LHCN-M2 (cell line): ENCODE data around the gene FOCAD. TPM values are rescaled to one million over a fixed set of nuclear protein-coding genes. Genes with fewer than 3 reads are reported as not detected.
"Not testable (repeated sequence)": the region's sequence is repeated elsewhere in the genome, so short reads cannot be mapped to it uniquely, and the experiment has no call there.

ENCODE experiments used
- DNase-seq: peaks from one replicate; pipeline ENCODE4 v3.0.0-alpha.2; 2012; ENCODE audit warnings: low read depth
- total RNA-seq: library from RNA; depleted of rRNA; stranded (reverse); fragments of >200 nt; gene quantifications from 2 replicates; pipeline ENCODE4 v1.2.3, GENCODE V29; 2014

Gene FOCAD
- total RNA-seq, 1 experiment from 2014 or later = 36.8 TPM

DNA sequence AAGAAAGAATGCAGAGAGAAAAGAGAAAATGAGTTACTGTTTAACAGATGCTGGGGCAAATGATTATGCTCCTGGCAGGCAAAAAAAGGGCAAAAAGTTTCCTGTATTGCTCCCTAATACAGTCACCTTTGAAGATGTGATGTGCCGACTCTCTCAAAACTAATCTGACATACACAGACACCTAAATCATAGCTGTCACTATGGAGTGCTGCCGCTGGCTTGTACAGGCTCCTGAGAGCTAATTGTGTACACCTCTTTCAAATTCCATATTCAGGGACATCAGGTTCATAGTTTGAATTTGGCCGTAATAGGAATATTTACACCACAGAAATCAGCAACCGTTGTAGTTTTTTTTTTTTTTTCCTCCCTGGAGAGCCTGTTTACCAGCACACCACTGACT lies 12.4 kb upstream of the FOCAD start:
- no peak for DNase-seq

- not testable (repeated sequence) for DNase-seq
These were observed 10.5 kb upstream of the FOCAD start for GRCh38 chr9:20673537-20673936.

DNA sequence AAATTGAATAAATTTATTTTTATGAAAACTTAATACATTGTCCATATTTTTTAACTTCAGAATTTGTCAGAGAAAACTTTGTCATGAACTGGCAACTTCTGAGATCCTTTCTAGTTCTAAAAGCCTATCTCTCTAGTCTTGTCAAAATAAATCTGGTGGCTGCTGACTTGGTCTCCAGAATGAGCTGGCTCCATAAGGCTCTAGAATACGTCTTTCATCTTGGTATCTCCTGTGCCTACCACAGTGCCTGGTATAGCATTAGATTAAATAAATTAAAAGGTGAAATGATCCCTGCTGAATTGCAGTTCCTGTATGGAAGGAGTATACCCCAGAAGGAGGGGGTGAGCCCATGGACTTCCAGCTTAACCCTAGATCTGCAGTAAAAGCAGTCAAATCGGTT lies 2.6 kb upstream of the FOCAD start:
- DNase-seq = no peak

GRCh38 chr9:20683351-20684034 lies 566 bp upstream of the FOCAD start:
- DNase-seq = peak; percentile 68

GRCh38 chr9:20684875-20685696 lies 1.0 kb downstream of the FOCAD start:
- peak; percentile 56 for DNase-seq

DNA sequence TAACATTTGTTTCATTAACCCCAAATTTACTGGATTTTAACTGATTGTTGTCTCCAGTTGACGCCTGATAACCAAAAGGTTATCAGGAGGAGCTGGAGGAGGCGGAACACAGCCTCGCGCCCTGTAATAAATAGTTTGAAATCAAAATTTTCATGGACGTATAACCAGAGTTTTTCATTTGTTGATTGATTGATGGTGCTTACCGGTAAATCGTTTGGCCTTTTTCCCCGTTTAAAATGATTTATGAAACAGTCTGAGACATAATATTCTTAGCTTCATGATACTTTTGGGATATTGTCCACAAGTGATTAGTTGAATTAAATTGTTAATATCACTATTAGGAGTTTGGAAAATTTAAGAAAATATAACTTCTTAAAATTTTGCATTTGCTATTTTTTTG lies 1.7 kb downstream of the FOCAD start:
- DNase-seq = no peak

DNA sequence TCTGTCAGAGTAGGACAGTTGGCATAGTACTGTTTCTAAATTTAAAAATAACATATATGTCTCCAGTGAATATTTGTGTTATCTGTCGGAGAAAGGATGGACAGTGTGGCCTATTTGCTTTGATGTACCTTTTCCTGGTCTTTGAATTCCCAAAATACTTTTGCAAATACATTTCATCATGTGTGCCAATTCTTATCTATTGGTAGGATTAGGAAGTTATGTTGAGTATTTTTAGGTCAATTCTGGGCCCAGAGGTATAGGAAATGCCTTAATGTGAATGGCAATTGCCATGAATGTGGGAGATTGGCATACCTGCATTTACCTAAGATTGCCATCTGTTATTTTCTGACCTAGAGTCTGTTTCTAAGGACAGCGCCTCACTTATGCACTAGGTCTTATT lies 5.8 kb downstream of the FOCAD start:
- no peak for DNase-seq

GRCh38 chr9:20692554-20692953 lies 8.5 kb downstream of the FOCAD start:
- DNase-seq = no peak

GRCh38 chr9:20693068-20693467 lies 9.0 kb downstream of the FOCAD start:
- DNase-seq = no peak

DNA sequence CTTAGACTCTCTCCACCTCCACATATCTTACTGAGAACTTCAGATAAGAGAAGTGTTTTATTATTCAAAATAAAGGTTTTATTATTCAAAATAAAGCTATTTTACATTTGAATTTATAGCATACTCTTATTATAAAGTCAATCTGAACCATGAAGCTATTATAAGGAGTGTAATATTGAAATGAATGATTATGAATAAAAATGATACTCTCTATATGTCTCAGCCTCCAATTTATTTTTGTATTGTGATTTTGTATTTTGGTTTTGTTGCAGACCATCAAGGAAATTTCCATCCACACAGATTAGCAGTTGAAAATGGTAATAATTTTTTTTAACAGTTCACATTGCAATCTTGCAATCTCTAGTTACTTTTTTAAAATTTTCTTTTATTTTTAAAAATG lies 10.2 kb downstream of the FOCAD start:
- no peak for DNase-seq

DNA sequence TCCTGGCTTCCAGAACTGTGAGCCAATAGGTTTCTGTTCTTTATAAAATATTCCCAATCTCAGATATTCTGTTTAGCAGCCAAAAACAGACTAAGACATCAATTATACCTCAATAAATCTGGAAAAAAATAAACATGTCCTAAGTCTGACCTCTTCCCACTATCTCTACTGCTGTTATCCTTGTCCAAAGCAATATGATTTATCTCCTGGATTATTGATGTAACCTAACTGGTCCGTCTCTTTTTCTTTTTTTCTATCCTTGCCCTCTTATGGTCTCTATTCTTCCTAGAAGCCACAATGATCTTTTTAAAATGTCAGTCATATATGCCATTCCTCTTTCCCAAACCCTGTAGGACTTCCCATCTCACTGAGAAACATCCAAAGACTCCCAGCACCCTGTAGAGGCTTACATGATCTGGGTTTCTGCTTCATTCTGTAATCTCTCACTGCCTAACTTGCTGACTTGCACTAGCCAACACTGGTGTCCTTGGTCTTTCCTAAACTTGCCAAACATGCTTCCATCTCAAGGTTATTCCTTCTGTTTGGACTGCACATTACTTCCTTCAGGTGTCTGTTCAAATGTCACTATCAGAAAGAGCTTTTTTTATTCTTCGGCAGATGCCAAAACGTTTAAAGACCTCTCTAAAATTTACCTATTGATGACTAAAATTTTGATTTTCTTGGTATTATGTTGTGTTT lies 13.1 kb downstream of the FOCAD start:
- no peak for DNase-seq

GRCh38 chr9:20698782-20699181 lies 14.7 kb downstream of the FOCAD start:
- no peak for DNase-seq

DNA sequence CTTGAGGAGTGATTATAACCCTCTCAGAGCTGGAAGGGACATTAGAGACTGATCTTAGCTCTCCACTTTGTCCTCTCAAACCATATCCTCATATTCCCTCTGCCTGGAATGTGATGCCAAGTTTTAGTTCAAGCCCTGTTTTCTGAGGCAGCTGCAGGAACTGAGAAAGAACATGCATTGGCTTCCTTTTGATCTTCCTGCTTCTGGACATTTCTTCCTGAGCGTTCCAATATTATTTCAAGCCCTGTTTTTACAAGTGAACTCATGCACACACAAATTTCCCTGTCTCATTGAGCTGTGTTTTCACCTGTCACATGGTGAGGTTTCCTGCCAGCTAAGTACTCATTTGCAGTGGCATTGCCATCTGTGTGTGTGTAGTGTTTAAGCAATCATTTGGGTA lies 17.0 kb downstream of the FOCAD start:
- DNase-seq = peak; percentile 17

GRCh38 chr9:20702570-20702969 lies 18.5 kb downstream of the FOCAD start:
- DNase-seq = no peak

GRCh38 chr9:20703146-20703545 lies 19.1 kb downstream of the FOCAD start:
- DNase-seq = no peak

DNA sequence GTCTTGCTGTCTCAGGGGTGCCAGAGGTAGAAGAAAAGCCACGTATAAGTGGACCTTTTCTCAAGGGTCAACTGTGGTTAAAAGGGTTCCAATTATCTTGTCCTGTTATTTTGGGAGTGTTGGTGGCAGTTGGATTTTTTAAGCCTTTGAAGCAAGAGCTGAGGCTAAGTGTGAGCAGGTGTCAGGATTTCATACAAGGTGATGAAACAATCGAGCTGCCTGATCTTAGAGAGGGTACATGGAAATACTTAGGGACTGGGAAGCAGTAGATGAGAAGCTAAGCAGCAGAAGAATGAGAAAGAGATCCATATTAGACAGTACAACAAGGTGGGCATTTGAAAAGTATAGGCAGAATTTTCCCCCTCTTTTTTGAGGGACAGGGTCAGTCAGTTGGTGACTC lies 23.6 kb downstream of the FOCAD start:
- DNase-seq = no peak

DNA sequence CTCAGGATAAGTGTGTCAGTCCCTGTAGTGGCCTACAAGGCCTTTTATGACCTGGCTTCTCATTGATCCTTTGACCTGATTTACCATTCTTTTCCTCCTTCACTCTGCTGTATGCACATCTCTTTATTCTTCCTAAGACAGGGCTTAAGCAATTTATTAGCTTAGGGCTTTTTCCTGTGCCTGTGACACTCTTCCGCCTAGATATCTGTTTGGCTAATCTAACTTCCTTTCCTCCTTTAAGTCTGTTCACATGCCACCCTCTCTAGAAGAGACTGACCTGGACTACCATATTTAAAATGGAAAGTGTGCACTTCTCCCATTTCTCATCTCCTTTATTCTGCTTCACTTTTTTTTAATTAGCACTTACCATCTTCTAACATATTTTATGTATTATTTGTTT lies 29.1 kb downstream of the FOCAD start:
- no peak for DNase-seq

GRCh38 chr9:20714442-20715415 lies 30.7 kb downstream of the FOCAD start:
- no peak for DNase-seq

DNA sequence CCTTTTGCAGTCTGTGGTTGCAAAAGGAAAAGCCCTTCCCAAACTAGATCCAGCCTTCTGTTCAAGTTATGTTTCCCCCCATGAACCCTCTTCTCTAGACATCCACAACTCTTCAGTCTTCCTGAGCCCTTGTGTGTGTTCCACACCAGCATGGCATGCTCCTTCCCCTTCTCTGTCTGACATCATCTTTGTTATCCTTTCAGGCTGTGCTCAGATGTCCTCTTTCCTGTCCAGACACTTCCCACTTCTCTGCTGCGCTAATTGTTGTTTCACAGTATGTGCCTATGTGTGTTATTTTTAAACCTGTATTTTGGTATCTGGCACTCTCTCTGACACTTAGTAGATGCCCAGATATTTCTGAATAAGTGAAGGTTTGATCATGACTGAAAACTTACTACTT lies 38.2 kb downstream of the FOCAD start:
- DNase-seq = no peak

DNA sequence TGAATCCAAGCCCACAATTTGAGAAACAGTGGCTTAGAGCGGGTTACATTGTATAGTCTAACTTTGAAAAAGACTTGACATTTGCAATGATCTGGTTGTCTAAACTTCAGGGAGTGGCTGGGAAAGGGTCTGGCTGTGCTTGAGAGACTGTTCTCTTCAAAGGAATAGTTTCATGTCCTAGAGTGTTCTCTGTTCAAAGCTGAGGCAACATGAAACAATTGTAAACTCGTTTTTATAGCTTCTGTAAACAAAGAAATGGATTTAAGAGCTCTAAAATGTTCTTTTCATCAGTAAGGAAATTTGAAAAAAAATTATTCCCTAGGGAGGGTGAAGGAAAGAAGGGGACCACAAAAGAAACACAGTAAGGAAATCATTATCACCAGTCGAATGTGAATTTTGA lies 41.6 kb downstream of the FOCAD start:
- DNase-seq = no peak

- no peak for DNase-seq
These were observed 42.1 kb downstream of the FOCAD start for GRCh38 chr9:20726144-20726543.
